ENCODE measurements around the gene DONSON.
A peak's percentile ranks its signal among the peaks of the same experiment; 100 is the strongest.

DONSON gene

GRCh38 chr21:33611006-33611744 lies 22.7 kb upstream of the DONSON start:
- DNase-seq (ENCODE audit: low read depth): no peak
- no peak overlapping the region for H3K4me3 ChIP-seq (ENCODE audit: control insufficient read depth, low read depth, low read length)
- no peak for TF ChIP-seq CTCF (IDR thresholded peaks at IDR 0.05; ENCODE audit: control insufficient read depth, insufficient read depth, low read depth, low read length, missing control alignments)

- no peak overlapping the region for H3K4me3 ChIP-seq (ENCODE audit: control insufficient read depth, low read depth, low read length)
- no peak for TF ChIP-seq CTCF (IDR thresholded peaks at IDR 0.05; ENCODE audit: control insufficient read depth, insufficient read depth, low read depth, low read length, missing control alignments)
- no peak for DNase-seq (ENCODE audit: low read depth)
These were observed 20.1 kb upstream of the DONSON start for GRCh38 chr21:33608559-33608958.

GRCh38 chr21:33598051-33598450 lies 9.6 kb upstream of the DONSON start:
- no peak overlapping the region for H3K4me3 ChIP-seq (ENCODE audit: control insufficient read depth, low read depth, low read length)
- no peak for TF ChIP-seq CTCF (IDR thresholded peaks at IDR 0.05; ENCODE audit: control insufficient read depth, insufficient read depth, low read depth, low read length, missing control alignments)
- DNase-seq (ENCODE audit: low read depth): no peak

GRCh38 chr21:33587792-33588484 lies 546 bp downstream of the DONSON start:
- TF ChIP-seq CTCF (IDR thresholded peaks at IDR 0.05; ENCODE audit: control insufficient read depth, insufficient read depth, low read depth, low read length, missing control alignments): no peak
- DNase-seq (ENCODE audit: low read depth): no peak

GRCh38 chr21:33586927-33587326 lies 1.6 kb downstream of the DONSON start:
- no peak for TF ChIP-seq CTCF (IDR thresholded peaks at IDR 0.05; ENCODE audit: control insufficient read depth, insufficient read depth, low read depth, low read length, missing control alignments)
- H3K4me3 ChIP-seq (ENCODE audit: control insufficient read depth, low read depth, low read length): no peak overlapping the region
- DNase-seq (ENCODE audit: low read depth): no peak

More at GRCh38 chr21:33587792-33588484, 546 bp downstream of the DONSON start:
- peak overlapping the region; percentile 76 for H3K4me3 ChIP-seq (ENCODE audit: control insufficient read depth, low read depth, low read length)

- DNase-seq (ENCODE audit: low read depth): no peak
- no peak for TF ChIP-seq CTCF (IDR thresholded peaks at IDR 0.05; ENCODE audit: control insufficient read depth, insufficient read depth, low read depth, low read length, missing control alignments)
- H3K4me3 ChIP-seq (ENCODE audit: control insufficient read depth, low read depth, low read length): no peak overlapping the region
These were observed 4.0 kb downstream of the DONSON start for GRCh38 chr21:33584455-33584854.

Measured in AG09309 (cell line).